Activated CD8-positive, alpha-beta T cell treated with anti-CD3 and anti-CD28 coated beads for 36 hours (primary cell): ENCODE results near the gene USF2. TPM values are rescaled to one million over a fixed set of nuclear protein-coding genes. Genes with fewer than 3 reads are reported as not detected.

Source experiments
- ATAC-seq: fragments of 200-7000 bp; cut with Tn5 transposase; one replicate; pipeline ENCODE4 v1.10.0; 2021; ENCODE audit warnings: mild to moderate bottlenecking, moderate library complexity
- CTCF ChIA-PET: fragments of 350-600 bp; sonication (Branson Sonifier 250); formaldehyde crosslinking; loops from one replicate; lab custom pipeline; 2021; ENCODE audit warnings: antibody characterized with exemption; lab: Charles Lee
- POLR2A ChIA-PET: fragments of 350-600 bp; sonication (Branson Sonifier 250); formaldehyde crosslinking; loops from one replicate; lab custom pipeline; 2021; ENCODE audit warnings: antibody characterized with exemption; lab: Charles Lee
- DNase-seq: peaks from one replicate; pipeline ENCODE4 v3.0.0-alpha.2; 2020
- H3K27ac Mint-ChIP-seq: one replicate; pipeline ENCODE4 v1.8.0; 2021; ENCODE audit warnings: mild to moderate bottlenecking, mixed read lengths
- H3K27me3 Mint-ChIP-seq: one replicate; pipeline ENCODE4 v1.8.0; 2021; ENCODE audit warnings: mixed read lengths
- H3K36me3 Mint-ChIP-seq: one replicate; pipeline ENCODE4 v1.8.0; 2021; ENCODE audit warnings: low read depth, mixed read lengths
- H3K4me1 Mint-ChIP-seq: one replicate; pipeline ENCODE4 v1.8.0; 2021; ENCODE audit warnings: low read depth, mixed read lengths
- H3K4me3 Mint-ChIP-seq: one replicate; pipeline ENCODE4 v1.8.0; 2021; ENCODE audit warnings: mild to moderate bottlenecking, moderate library complexity, mixed read lengths
- H3K9me3 Mint-ChIP-seq: one replicate; pipeline ENCODE4 v1.8.0; 2021; ENCODE audit warnings: mixed read lengths
- intact Hi-C: fragments of 100-400 bp; cut with micrococcal nuclease; formaldehyde crosslinking; loops from one replicate; pipeline ENCODE4 v1.10.0; 2022
- total RNA-seq, 2 experiments: library from RNA; stranded (reverse); gene quantifications; one replicate each; pipeline ENCODE4 v1.2.3, GENCODE V29; 2021
- TF ChIP-seq, protein P1 (sequence below): fragments of 200-600 bp; IDR thresholded peaks from one replicate; pipeline ENCODE4 v1.8.0; 2022; ENCODE audit warnings: antibody characterized with exemption, mild to moderate bottlenecking

Gene USF2
- total RNA-seq, 2 experiments from 2014 or later = 111 to 115 TPM

DNA sequence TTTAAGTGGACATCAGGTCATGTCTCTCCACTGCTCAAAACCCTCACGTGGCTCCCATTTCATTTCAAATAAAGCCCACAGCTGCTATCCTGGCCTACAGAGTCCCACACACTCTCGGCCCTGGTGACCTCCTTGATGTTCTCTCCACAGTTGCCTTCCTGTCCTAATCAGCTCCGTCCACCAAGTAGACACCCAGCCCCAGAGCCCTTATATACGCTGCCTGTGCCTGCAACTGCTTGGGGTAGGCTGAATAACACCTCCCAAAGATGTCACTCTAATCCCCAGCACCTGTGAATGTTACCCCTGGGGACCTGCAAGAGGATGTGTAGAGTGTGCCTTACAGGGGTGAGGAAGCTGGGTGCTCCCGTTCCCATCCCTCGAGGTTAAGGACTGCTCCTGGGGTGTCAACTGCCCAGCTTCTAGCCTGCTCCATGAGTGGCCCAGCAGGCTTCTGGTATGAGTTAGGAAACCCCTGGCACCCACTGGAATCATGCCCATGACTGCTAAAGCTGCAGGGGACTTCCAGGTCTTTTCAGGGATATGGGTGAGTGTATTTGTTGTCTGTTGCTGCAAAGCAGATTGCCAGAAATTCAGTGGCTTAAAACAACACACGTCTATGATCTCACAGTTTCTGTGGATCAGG is 46.3 kb upstream of the USF2 start:
- POLR2A ChIA-PET = interaction anchor here (1.7 to 2.0 kb wide), 2 partner anchors 12 to 59 kb away, joined by 4 to 5 read pairs; no protein-coding TSS in a partner anchor
- no peak for DNase-seq
- no peak overlapping the region for H3K27ac Mint-ChIP-seq
- H3K36me3 Mint-ChIP-seq = no peaks in the 10 kb centered on the region
- TF ChIP-seq, protein P1, sequence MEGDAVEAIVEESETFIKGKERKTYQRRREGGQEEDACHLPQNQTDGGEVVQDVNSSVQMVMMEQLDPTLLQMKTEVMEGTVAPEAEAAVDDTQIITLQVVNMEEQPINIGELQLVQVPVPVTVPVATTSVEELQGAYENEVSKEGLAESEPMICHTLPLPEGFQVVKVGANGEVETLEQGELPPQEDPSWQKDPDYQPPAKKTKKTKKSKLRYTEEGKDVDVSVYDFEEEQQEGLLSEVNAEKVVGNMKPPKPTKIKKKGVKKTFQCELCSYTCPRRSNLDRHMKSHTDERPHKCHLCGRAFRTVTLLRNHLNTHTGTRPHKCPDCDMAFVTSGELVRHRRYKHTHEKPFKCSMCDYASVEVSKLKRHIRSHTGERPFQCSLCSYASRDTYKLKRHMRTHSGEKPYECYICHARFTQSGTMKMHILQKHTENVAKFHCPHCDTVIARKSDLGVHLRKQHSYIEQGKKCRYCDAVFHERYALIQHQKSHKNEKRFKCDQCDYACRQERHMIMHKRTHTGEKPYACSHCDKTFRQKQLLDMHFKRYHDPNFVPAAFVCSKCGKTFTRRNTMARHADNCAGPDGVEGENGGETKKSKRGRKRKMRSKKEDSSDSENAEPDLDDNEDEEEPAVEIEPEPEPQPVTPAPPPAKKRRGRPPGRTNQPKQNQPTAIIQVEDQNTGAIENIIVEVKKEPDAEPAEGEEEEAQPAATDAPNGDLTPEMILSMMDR = no peak
- peaks cover 13% of the 10 kb centered on the region for H3K4me1 Mint-ChIP-seq
- H3K4me3 Mint-ChIP-seq = no peak overlapping the region
- CTCF ChIA-PET = interaction anchor here (0.8 to 1.2 kb wide), 2 partner anchors 74 to 178 kb away, joined by 3 read pairs; no protein-coding TSS in a partner anchor
- ATAC-seq = no peak
- intact Hi-C loops = no loop called here
- peaks cover 4% of the 10 kb centered on the region for H3K9me3 Mint-ChIP-seq
- H3K27me3 Mint-ChIP-seq = no peaks in the 10 kb centered on the region

DNA sequence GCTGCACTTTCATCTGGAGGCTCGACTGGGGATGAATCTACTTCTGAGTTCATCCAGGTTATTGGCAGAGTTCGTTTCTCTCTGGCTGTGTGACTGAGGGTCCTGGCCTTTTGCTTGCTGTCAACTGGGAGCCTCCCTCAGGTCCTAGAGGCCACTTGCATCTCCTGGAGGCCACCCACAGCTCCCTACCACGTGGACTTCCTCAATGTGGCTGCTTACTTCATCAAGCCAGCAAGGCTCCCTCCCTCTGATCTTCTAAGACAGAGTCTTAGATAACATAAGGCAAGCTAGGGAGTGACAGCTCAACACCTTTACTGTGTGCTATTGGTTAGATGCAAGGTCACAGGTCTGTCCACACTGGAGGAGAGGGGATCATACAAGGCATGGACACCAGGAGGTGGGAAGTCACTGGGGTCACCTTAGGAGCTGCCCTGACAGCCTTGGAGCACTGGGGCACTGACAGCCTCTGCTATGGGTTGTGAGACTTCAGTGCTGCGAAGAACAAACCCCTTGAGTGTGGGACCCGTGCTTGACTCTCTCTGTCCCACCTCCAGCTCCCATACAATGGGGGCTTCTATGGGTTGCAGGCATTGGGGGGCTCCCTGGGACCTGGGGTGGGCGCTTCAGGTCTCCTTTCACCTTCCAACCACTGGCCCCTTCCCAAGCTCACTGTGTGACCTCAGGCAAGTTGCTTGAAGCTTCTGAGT is 45.5 kb upstream of the USF2 start:
- peaks cover 13% of the 10 kb centered on the region for H3K4me1 Mint-ChIP-seq
- TF ChIP-seq, protein P1 = no peak
- CTCF ChIA-PET = interaction anchor here (1.2 kb wide), 1 partner anchor 179 kb away, joined by 3 read pairs; no protein-coding TSS in a partner anchor
- ATAC-seq (no peak), DNase-seq (no peak)
- H3K27me3 Mint-ChIP-seq = no peaks in the 10 kb centered on the region
- POLR2A ChIA-PET = interaction anchor here (0.7 to 2.0 kb wide), 3 partner anchors 12 to 674 kb away, joined by 3 to 5 read pairs (median 4); no protein-coding TSS in a partner anchor
- no peak overlapping the region for H3K27ac Mint-ChIP-seq
- intact Hi-C loops = no loop called here
- peaks cover 4% of the 10 kb centered on the region for H3K9me3 Mint-ChIP-seq
- no peak overlapping the region for H3K4me3 Mint-ChIP-seq
- no peaks in the 10 kb centered on the region for H3K36me3 Mint-ChIP-seq

DNA sequence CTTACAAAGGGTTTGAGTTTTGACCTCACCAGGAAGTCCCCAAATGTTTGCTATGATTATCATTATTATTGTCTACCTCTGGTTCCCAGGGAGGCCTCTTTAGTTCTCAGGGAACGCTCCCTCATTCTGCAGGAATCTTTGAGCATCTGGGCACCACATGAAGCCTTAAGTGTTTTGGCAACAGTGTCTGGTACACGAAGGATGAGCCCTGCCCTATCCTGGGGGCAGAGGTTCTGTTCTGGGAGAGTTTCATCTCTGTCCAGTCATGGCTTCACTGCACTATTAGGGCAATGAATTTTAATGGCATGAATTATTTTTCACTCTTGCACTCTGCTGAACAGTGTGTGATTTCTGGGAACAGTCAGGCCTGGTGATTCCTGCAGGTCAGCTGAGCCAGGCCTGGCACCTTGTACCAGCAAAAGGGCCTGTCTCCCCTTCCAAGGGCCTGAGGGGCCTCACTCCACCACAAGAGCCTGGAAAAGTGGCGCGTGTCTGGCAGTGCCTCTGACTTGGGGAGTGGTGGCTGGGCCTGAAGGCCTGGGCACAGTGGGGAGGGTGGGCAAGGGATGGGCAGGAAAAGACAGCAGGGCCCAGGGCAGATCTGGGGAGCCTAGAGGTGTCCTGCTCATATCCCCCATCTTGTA is 44.8 kb upstream of the USF2 start:
- ChIA-PET CTCF (interaction anchor here (1.2 kb wide), 1 partner anchor 180 kb away, joined by 3 read pairs; no protein-coding TSS in a partner anchor), POLR2A (interaction anchor here (0.7 kb wide), 1 partner anchor 674 kb away, joined by 3 read pairs; no protein-coding TSS in a partner anchor)
- DNase-seq (no peak), ATAC-seq (no peak)
- H3K36me3 Mint-ChIP-seq = no peaks in the 10 kb centered on the region
- no peak overlapping the region for H3K4me3 Mint-ChIP-seq
- H3K4me1 Mint-ChIP-seq = peaks cover 13% of the 10 kb centered on the region
- no peak overlapping the region for H3K27ac Mint-ChIP-seq
- intact Hi-C loops = no loop called here
- no peaks in the 10 kb centered on the region for H3K9me3 Mint-ChIP-seq
- H3K27me3 Mint-ChIP-seq = no peaks in the 10 kb centered on the region
- TF ChIP-seq, protein P1 = no peak

DNA sequence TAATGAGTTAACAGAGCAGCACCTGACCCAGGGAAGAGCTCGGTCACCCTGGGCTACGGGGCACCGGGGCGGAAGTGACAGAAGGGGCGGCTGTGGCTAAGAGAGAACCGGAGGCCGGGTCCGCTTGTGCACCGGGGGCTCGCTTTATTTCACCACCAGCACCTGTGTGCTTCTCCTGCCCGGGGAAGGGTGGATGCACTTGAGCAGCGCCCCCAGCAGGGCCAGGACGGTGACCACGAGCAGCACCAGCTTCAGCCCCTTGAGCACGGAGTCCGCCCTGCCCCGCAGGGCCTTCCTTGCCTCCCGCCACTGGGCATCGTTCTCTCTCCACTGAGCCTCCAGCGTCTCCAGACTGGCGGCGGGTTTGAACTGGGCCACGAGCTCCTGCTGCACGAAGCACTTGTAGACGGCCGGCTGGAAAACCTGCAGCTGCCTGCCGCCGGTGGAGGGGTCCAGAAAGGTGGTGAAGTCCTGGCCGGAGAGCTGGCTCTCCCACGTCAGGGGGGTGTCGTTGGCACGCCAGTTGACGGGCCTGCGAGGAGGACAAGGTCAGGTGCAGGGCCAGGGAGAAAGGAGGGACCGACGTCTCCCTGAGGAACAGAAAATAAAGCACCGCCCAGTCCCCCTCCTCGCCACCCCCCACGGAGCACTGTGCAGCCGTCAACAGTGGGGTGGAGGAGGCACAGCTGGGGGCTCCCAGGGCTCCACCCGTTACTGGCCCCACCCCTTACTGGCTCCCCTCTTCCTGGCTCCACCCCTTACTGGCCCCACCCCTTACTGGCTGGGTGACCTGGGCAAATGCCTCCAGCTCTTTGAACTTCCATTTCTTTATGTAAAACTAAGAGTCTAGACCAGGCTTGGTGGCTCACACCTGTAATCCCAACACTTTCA is 43.8 kb upstream of the USF2 start:
- TF ChIP-seq, protein P1 = no peak
- H3K27me3 Mint-ChIP-seq = no peaks in the 10 kb centered on the region
- CTCF ChIA-PET = interaction anchor here (0.6 to 1.6 kb wide), 3 partner anchors 16 to 158 kb away, joined by 3 to 4 read pairs (median 3); no protein-coding TSS in a partner anchor
- POLR2A ChIA-PET = interaction anchor here (0.6 to 0.9 kb wide), 2 partner anchors 13 to 14 kb away, joined by 3 read pairs; no protein-coding TSS in a partner anchor
- no peaks in the 10 kb centered on the region for H3K36me3 Mint-ChIP-seq
- ATAC-seq (peak; percentile 62), DNase-seq (no peak)
- H3K4me3 Mint-ChIP-seq = no peak overlapping the region
- no peaks in the 10 kb centered on the region for H3K9me3 Mint-ChIP-seq
- H3K4me1 Mint-ChIP-seq = peaks cover 13% of the 10 kb centered on the region
- no peak overlapping the region for H3K27ac Mint-ChIP-seq
- intact Hi-C loops = no loop called here
